ENCODE measurements around the gene RAB37.

The RAB37 gene

DNA sequence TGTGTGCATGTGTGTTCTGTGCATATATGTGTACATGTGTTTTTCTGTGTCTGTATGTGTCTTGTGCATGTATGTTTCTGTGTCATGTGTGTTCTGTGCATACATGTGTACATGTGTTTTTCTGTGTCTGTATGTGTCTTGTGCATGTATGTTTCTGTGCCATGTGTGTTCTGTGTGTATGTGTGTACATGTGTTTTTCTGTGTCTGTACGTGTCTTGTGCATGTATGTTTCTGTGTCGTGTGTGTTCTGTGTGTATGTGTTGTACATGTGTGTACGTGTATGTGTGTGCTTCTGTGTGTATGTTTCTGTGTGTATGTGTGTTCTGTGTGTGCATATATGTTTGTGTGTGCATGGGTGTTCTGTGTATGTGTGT lies 8.4 kb upstream of the RAB37 start:
- DNase-seq = no peak

DNA sequence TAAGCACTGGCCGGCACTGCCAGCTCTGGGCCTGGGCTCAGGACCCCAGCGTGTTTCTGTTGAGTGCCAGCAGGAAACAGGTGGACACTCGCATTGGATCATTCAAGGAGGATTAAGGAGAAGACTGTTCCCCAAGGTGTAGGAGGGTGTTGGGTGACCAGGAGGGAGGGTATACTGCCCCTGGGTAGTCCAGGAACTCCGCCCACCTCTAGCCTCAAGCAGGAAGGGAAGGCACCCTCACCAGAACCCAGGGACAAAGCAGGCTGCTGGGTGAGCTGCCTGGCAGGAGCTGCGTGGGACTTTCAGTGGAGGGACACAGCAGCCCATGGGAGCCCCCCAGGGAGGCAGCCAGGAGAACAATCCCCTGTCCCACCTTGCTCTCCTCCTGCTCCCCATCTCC lies 7.7 kb upstream of the RAB37 start:
- no peak for DNase-seq

DNA sequence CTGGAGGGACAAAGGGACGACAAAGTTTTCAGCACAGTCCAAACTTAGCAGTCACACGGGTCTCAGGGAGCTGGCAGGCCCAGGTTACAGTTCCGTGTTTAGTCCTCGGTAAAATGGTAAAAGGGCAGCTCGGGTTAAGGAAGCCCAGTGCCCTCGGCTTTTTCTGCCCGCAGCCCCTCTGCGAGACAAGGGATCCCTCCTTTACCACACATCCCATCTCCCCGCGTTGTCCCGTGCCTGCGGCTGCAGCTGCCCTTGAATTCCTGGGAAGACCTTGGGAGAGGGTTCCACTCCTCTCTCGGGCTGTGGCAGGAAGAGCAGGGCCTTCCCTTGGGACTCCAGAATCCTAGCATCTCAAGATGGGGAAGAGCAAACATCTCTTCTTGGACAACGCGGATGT lies 7.2 kb upstream of the RAB37 start:
- no peak for DNase-seq

DNA sequence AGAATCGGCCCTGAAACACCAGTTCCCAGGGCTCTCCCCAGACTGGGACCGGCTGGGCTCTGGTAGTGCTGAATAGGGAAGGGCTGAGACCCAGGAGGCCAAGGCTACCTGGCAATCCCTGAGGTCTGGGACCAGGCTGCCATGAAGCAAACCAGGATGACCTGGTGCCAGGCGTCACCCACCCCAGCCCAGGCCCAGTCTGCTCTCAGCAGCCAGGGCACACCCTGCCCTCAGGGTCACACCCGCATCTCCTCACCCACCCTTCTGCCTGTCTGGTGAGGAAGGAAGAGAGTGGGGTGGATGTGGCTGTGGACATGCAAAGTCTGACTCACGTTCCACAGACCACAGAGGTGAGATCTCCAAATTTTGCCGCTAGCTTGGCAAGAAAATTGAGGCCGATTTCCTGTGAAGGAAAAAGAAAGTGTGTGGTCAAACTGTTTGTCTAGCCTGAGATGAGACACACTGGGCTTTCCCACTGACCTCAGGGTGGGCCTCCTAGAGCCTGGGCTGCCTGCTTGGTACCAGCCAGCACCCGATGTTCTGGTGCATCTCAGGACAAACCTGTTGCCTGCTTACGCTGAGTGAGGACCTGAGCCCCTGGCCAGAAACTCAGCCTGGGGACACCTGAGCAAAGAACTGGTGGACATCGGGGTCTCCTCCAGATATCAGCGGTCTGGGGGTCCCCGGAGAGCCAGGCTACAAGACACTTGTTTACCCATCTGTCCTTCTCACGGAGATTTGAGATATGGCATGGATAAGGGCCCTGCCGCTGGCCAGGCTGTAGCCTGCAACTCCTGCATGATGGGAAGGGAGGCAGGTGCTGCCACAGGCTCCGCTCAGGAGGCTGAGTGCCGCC lies 6.3 kb upstream of the RAB37 start:
- peak; percentile 69 to 75 for DNase-seq

DNA sequence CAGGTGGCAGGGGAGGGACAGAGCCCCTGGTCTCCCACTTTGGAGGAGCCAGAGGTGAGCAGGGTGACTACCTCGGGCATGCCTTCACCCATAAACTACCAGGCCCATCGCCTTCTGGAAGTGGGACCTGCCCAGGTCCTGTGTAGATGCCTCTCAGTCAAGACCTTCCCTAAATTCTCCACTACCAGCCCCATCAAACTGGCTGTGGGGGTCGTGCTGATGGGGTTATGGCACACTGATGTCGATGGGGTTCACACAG lies 5.8 kb upstream of the RAB37 start:
- no peak for DNase-seq

DNA sequence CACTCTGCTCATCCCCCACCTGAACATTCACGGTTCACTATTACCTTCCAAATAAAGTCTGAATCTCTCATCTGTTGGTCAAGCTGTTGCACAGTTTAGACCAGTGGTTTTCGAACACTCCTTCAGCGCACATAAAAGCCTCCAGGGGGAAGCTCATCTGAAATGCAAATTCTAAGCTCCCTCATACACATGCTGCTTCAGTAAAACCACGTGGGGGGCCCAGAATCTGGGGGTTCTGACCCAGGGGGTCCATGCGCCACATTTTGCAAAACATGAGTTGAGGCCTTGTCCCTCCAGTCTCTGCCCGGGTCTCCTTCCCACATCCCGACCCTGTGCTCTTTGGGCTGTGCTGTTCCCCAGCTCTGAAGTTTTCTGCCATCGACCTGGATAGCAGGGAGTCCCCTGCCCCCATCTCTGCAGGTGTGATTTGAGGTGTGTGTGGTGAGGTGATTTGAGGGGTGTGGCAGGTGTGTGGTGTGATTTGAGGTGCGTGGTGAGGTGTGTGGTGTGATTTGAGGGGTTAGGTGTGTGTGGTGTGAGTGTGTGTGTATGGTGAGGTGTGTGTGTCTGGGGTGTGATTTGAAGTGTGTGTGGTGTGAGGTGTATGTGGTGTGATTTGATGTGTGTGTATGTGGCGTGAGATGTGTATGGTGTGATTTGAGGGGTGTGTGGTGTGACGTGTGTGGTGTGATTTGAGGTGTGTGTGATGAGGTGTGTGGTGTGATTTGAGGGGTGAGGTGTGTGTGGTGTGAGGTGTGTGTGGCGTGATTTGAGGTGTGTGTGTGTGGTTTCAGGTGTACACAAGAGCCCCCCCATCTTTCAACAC lies 4.8 kb upstream of the RAB37 start:
- DNase-seq = no peak

DNA sequence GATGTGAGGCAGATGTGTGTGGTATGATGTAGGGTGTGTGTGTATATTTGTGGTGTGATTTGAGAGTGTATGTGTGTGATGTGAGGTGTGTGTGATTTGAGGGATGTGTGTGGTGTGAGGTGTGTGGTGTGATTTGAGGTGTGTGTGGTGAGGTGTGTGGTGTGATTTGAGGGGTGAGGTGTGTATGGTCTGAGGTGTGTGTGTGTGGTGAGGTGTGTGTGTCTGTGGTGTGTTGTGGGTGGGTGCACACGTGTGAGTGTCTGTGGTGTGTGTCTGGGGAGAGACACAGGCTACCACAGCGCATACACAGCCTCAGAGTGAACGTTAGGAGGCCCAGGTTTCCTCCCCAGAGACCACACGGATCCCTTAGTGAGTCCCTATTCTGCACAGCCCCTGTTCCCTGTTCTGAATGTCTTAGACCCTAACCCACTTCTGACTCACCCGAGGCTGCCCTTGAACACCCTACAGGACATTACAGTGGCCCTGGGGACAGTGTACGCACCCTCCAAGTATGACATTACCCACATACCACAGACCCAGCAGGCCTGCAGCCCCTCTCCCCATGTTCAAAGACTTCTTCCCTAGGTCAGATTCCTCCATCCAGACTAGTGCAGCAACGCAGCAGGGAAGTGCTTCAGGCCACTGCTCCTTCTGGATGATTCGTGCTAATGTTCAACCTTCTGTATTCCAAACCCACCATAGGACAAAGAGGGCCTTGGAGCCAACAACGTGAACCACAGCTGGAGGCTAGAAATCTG lies 3.5 kb upstream of the RAB37 start:
- peak in 1 of 2 donors; percentile 31 for DNase-seq

DNA sequence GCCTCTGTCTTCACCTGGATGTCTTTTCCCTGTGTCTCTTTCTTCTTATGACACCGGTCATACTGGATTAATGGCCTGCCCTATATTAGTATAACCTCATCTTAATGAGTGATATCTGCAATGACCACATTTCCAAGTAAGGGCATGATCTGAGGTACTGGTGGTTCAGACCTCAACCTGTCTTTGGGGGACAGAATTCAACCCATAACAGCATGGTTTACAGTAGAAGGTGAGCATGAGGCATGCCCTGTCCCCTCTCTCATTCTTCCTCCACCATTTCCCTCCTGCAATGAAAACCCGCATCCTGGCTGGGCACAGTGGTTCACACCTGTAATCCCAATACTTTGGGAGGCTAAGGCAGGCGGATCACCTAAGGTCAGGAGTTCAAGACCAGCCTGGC lies 2.8 kb upstream of the RAB37 start:
- DNase-seq = no peak

DNA sequence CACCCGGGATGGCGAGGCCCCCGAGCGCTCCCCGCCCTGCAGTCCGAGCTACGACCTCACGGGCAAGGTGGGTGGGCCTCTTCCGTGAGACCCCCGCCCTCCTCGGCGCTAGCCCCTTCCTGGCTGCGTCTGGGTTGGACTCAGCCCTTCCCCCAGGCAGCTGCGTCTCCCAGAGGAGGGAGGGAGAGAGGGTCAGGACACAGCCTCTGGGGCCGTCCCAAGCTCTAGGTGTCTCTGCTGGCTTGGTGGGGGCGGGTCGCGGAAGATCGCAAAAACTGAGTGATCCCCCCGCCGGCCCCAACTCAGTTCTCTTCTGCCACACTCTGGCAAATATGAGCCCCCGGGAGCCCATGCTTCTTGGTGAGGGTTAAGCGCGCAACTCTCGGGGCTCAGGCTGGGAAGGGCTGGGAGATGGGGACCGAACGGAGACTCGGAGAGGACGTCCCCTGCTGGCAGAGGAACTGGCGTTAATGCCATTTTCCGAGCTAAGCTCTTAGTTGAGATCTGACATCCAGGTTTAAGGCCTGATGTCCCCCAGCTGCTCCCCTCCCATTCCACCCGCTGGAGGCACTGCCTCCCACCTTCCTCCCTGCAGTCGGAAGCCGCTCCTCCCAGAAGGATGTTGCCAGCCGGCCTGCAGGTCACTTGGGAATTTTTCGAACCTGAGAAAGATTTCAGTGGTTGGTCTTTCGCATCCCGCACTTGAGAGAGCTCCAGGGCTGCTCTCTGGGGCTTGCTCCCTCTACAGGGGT lies 419 bp downstream of the RAB37 start:
- DNase-seq = peak; percentile 47 to 54

DNA sequence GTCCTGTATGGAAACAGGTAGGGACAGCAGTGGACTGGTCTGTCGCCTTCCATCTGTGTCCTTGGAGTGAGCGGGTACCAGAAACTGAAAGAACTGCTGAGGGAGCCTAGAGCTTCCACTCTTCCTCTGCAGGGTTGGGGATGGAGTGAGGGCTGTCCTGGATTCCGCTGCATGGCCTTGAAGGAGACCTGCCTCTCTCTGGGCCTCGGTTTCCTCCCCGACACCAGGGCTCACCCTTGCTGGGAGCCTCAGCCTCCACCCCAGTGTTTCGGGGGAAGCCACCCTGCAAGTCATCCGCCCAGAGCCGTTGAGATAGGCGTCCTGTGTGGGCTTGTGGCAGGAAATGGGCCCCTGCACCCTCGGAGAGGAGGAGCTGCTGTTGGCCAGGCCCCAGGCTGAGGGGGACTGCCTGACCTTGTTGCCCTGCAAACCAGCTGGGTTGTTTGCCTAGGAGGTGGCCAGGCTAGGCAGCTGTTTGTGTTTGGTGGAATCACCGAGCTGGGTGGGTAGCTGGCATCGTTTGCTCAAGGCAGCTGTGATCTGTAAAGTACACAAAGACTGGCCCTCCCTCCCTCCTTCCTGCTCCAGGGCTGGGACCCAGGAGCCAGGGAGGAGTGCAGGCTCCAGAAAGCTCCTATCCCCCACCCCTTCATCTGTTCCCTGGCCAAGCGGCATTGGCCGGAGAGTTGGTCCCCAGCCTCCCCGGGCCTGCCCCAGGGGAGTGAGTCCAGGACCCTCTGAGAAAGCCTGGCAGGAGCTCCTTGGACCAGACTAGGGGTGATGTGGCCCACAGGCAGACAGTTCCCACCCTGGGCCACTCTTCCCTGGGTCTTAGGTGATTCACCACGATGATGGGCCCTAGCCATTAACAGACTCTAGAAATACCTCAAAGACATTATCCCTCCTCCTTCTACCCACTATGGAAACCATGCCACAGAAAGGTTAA lies 1.3 kb downstream of the RAB37 start:
- DNase-seq = peak; percentile 69 to 82

DNA sequence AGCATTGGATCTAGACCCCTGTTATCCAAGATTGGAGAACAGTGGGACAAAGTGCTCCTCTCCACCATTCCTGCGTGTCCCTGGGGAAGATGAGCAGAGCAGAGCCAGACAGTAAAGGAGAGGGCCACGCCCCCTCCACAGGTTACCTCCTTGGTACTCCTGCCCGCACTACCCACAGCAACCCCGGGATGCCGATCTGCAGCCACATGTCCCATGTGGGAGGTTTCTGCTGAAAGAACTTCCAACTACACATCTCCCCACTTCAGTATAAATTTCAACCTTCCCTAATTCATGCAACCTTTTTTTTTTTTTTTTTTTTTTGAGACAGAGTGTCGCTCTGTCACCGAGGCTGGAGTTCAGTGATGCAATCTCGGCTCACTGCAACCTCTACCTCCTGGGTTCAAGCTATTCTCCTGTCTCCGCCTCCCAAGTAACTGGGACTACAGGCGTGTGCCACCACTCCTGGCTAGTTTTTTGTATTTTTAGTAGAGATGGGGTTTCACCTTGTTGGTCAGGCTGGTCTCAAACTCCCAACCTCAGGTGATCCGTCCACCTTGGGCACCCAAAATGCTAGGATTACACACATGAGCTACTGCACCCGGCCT lies 2.3 kb downstream of the RAB37 start:
- no peak for DNase-seq

DNA sequence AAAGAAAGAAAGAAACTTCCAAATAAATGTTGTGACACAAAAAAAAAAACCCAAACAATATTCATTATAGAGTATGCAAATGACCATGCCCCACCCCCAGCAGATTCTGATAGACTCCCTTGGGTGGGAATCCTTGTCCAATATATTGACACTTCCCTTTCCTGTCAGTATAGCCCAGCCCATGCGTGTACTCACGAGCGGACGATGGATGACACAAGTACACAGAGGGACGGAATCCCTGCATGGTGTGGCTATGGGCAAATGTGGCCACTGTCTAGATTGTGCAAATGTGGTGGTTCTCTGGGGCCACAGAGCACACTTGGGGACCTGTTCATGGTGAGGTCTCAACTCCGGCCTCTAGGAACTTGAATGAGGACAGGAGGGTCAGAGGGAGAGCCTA lies 3.1 kb downstream of the RAB37 start:
- no peak for DNase-seq

DNA sequence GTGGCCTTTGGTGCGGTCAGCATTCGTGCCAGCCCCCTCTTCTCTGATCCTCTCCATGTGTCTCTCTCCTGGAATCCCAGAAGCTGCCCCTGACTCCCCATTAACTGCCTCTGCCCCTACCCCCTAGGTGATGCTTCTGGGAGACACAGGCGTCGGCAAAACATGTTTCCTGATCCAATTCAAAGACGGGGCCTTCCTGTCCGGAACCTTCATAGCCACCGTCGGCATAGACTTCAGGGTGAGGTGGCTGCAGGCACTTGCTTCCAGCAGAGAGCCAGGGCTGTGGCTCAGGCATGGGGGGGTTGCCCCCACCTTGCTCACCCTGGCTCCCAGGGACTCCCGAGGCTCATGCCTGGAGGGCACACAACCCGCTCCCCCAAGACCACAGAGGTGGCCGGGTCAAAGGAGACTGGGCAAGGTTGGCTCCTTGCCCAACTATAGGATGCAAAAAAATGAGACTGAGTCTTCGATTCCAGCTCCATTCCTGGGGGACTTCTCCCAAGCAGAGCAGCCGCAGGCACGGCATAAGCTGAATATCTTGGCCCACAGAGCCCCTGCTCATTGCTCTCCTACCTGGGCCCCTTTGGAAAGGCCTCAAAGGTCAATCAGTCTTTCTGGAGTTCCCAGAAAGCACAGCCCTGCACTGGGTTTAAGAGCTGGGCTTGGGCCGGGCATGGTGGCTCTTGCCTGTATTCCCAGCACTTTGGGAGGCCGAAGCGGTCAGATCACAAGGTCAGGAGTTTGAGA lies 3.8 kb downstream of the RAB37 start:
- no peak for DNase-seq

DNA sequence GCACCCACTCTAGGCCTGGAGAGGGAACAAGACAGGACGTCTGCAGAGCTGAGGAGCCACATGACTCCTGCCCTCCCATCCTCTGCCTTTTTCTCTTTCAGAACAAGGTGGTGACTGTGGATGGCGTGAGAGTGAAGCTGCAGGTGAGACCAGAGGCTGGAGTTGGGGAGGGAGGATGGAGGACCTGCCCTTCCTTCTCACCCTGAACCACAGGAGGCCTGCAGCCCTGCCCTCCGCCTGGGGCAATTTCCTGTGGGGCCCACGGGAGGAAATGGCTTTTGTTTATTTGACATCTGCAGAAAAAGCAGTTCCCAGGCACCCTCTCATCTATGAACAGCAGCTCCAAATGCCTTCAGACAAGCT lies 5.1 kb downstream of the RAB37 start:
- peak; percentile 43 to 66 for DNase-seq

DNA sequence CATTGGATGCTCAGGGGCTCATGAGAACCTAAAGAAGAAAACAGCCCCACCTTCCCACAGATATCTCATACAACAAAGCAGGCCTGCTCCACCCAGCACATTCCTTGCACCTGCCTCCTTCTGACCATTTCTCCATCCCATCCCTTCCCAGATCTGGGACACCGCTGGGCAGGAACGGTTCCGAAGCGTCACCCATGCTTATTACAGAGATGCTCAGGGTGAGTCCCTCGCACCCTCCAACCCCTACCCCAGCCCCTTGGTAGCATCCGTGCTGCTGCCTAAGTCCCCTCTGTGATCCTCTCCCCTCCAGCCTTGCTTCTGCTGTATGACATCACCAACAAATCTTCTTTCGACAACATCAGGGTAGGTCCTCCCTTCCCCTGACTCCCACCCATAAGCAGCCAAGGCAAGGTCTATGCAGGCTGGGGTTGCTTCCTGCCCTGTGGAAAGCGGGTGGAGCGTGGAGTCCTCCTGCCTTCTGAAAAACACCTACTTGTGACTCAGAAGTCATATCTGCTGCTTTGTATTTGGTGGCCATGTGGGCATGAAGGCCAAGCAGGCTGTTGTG lies 6.0 kb downstream of the RAB37 start:
- DNase-seq = no peak

DNA sequence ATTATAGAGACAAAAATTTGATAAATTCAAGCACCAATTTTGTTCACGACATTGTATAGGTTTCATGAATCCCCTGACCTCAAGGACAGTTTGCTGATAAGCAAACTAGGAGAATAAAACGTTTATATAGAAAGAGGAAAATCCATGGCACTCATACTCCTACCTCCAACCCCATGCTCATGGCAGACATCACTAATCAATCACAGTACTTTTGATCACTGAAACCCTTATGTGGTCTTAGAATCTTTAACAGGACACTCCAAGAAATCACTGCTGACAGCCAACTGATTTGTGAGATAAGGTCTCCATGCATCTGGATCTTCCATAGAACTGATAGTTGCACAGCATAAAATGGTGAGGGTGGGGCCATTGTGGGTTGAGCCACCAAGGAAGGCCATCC lies 6.7 kb downstream of the RAB37 start:
- DNase-seq = no peak

DNA sequence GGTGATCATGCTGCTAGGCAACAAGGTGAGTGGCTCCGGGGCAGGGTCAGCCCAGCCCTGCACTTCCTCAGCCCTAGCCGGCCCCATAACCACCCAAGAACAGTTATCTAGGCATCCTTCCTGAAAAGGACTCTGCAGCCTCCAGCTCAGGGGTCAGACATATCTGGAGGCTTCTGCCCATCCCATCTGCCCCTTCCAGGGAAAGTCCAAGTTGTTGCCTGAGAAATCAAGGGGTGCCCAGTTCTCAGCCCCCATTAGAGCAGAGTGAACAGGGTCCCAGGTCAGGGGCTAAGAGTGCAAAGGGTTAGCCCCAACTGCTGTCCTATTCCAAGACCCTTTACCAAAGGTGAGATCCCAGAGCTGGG lies 7.3 kb downstream of the RAB37 start:
- DNase-seq = no peak

DNA sequence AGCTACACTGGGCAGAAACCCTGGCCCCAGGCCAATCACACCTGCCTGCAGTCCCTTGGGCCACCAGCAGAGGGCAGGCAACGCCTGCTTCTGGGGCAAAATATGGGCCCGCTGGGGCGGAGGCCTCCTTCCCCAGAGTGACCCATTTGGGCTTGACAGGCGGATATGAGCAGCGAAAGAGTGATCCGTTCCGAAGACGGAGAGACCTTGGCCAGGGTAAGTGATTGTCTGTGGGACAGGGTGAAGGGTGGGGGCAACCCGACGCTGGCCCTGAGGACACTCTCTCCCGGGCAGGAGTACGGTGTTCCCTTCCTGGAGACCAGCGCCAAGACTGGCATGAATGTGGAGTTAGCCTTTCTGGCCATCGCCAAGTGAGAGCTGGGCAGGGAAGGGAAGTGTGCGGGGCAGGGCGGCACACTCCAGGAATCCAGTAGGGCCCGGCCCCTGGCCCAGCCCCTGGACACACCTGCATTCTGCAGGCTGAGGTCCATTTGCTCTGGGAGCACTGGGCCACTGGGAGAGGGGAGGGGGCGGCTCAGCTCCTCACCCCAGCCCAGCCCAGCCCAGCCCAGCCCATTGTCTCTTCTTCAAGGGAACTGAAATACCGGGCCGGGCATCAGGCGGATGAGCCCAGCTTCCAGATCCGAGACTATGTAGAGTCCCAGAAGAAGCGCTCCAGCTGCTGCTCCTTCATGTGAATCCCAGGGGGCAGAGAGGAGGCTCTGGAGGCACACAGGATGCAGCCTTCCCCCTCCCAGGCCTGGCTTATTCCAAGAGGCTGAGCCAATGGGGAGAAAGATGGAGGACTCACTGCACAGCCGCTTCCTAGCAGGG lies 7.9 kb downstream of the RAB37 start:
- peak; percentile 82 to 88 for DNase-seq

DNA sequence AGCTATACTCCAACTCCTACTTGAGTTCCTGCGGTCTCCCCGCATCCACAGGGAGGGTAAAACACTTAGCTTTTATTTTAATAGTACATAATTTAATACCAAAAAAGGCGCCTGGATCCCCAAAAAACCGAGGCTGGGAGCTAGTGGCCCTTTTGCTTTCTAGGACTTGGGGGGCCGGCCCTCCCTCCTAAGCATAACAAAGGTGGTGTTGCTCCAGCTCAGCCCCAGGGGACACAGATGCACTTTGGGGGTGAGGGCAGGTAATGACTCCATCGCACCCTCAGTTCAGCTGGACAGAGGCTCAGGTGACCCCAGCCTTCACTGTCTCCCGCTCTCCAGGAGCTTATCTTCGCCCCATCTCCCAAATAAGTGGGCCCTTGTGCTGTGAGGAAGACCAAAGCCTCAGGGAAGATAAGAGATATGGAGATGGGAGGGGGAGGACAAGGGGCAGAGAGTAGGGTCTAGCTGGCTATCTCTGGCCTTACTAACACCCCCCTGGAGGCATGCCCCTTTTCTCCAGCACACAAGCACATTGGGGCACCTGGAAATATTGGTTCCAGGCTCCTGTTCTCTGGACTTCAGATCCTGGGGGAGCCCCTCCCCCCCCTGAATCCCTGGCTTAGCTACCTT lies 8.6 kb downstream of the RAB37 start:
- DNase-seq = no peak
